ENCODE data around the gene PARD3.
"Not testable (repeated sequence)": the region's sequence is repeated elsewhere in the genome, so short reads cannot be mapped to it uniquely, and the experiment has no call there.

Gene PARD3

GRCh38 chr10:34746094-34746493 is 69.0 kb downstream of the PARD3 start:
- H3K36me3 ChIP-seq (ENCODE audit: control insufficient read depth, insufficient read depth, low read length): no peaks in the 10 kb centered on the region
- no peak for DNase-seq
- no peak overlapping the region for H3K27ac ChIP-seq (ENCODE audit: insufficient read depth, low read length, poor library complexity, severe bottlenecking)
- H3K9me3 ChIP-seq (ENCODE audit: control insufficient read depth, low read length): no peaks in the 10 kb centered on the region
- no peak overlapping the region for H3K4me3 ChIP-seq (ENCODE audit: insufficient read depth, low read depth, low read length, poor library complexity, severe bottlenecking)
- H3K27me3 ChIP-seq (replicated peaks; ENCODE audit: control insufficient read depth, insufficient read depth, low read length, poor library complexity, severe bottlenecking): no peaks in the 10 kb centered on the region
- no peaks in the 10 kb centered on the region for H3K4me1 ChIP-seq (ENCODE audit: control insufficient read depth, insufficient read depth, low read length, poor library complexity, severe bottlenecking)

GRCh38 chr10:34745244-34745643 is 69.9 kb downstream of the PARD3 start:
- no peaks in the 10 kb centered on the region for H3K9me3 ChIP-seq (ENCODE audit: control insufficient read depth, low read length)
- H3K27ac ChIP-seq (ENCODE audit: insufficient read depth, low read length, poor library complexity, severe bottlenecking): no peak overlapping the region
- no peaks in the 10 kb centered on the region for H3K27me3 ChIP-seq (replicated peaks; ENCODE audit: control insufficient read depth, insufficient read depth, low read length, poor library complexity, severe bottlenecking)
- H3K4me1 ChIP-seq (ENCODE audit: control insufficient read depth, insufficient read depth, low read length, poor library complexity, severe bottlenecking): no peaks in the 10 kb centered on the region
- no peak overlapping the region for H3K4me3 ChIP-seq (ENCODE audit: insufficient read depth, low read depth, low read length, poor library complexity, severe bottlenecking)
- DNase-seq: no peak
- H3K36me3 ChIP-seq (ENCODE audit: control insufficient read depth, insufficient read depth, low read length): no peaks in the 10 kb centered on the region

- DNase-seq: no peak
- Histone ChIP-seq H3K36me3 (ENCODE audit: control insufficient read depth, insufficient read depth, low read length) (no peaks in the 10 kb centered on the region), H3K27me3 (replicated peaks; ENCODE audit: control insufficient read depth, insufficient read depth, low read length, poor library complexity, severe bottlenecking) (no peaks in the 10 kb centered on the region), H3K4me1 (ENCODE audit: control insufficient read depth, insufficient read depth, low read length, poor library complexity, severe bottlenecking) (no peaks in the 10 kb centered on the region), H3K9me3 (ENCODE audit: control insufficient read depth, low read length) (no peaks in the 10 kb centered on the region), H3K4me3 (ENCODE audit: insufficient read depth, low read depth, low read length, poor library complexity, severe bottlenecking) (no peak overlapping the region), H3K27ac (ENCODE audit: insufficient read depth, low read length, poor library complexity, severe bottlenecking) (no peak overlapping the region)
Measured at GRCh38 chr10:34744590-34744989, 70.5 kb downstream of the PARD3 start.

GRCh38 chr10:34743814-34744213 is 71.3 kb downstream of the PARD3 start:
- no peaks in the 10 kb centered on the region for H3K36me3 ChIP-seq (ENCODE audit: control insufficient read depth, insufficient read depth, low read length)
- DNase-seq: no peak

GRCh38 chr10:34742456-34742855 is 72.6 kb downstream of the PARD3 start:
- Histone ChIP-seq H3K36me3 (ENCODE audit: control insufficient read depth, insufficient read depth, low read length) (no peaks in the 10 kb centered on the region), H3K4me3 (ENCODE audit: insufficient read depth, low read depth, low read length, poor library complexity, severe bottlenecking) (no peak overlapping the region), H3K27me3 (replicated peaks; ENCODE audit: control insufficient read depth, insufficient read depth, low read length, poor library complexity, severe bottlenecking) (no peaks in the 10 kb centered on the region), H3K9me3 (ENCODE audit: control insufficient read depth, low read length) (no peaks in the 10 kb centered on the region), H3K27ac (ENCODE audit: insufficient read depth, low read length, poor library complexity, severe bottlenecking) (no peak overlapping the region), H3K4me1 (ENCODE audit: control insufficient read depth, insufficient read depth, low read length, poor library complexity, severe bottlenecking) (no peaks in the 10 kb centered on the region)
- no peak for DNase-seq

More at GRCh38 chr10:34743814-34744213, 71.3 kb downstream of the PARD3 start:
- H3K4me3 ChIP-seq (ENCODE audit: insufficient read depth, low read depth, low read length, poor library complexity, severe bottlenecking): no peak overlapping the region
- H3K27me3 ChIP-seq (replicated peaks; ENCODE audit: control insufficient read depth, insufficient read depth, low read length, poor library complexity, severe bottlenecking): no peaks in the 10 kb centered on the region
- no peaks in the 10 kb centered on the region for H3K4me1 ChIP-seq (ENCODE audit: control insufficient read depth, insufficient read depth, low read length, poor library complexity, severe bottlenecking)
- no peak overlapping the region for H3K27ac ChIP-seq (ENCODE audit: insufficient read depth, low read length, poor library complexity, severe bottlenecking)
- H3K9me3 ChIP-seq (ENCODE audit: control insufficient read depth, low read length): no peaks in the 10 kb centered on the region

- H3K27me3 ChIP-seq (replicated peaks; ENCODE audit: control insufficient read depth, insufficient read depth, low read length, poor library complexity, severe bottlenecking); H3K4me1 ChIP-seq (ENCODE audit: control insufficient read depth, insufficient read depth, low read length, poor library complexity, severe bottlenecking); DNase-seq; H3K36me3 ChIP-seq (ENCODE audit: control insufficient read depth, insufficient read depth, low read length); H3K27ac ChIP-seq (ENCODE audit: insufficient read depth, low read length, poor library complexity, severe bottlenecking); H3K9me3 ChIP-seq (ENCODE audit: control insufficient read depth, low read length); H3K4me3 ChIP-seq (ENCODE audit: insufficient read depth, low read depth, low read length, poor library complexity, severe bottlenecking): not testable (repeated sequence)
Measured at GRCh38 chr10:34741087-34741486, 74.0 kb downstream of the PARD3 start.

- no peaks in the 10 kb centered on the region for H3K27me3 ChIP-seq (replicated peaks; ENCODE audit: control insufficient read depth, insufficient read depth, low read length, poor library complexity, severe bottlenecking)
- no peak for DNase-seq
- no peaks in the 10 kb centered on the region for H3K9me3 ChIP-seq (ENCODE audit: control insufficient read depth, low read length)
- no peak overlapping the region for H3K27ac ChIP-seq (ENCODE audit: insufficient read depth, low read length, poor library complexity, severe bottlenecking)
- H3K36me3 ChIP-seq (ENCODE audit: control insufficient read depth, insufficient read depth, low read length): no peaks in the 10 kb centered on the region
- no peaks in the 10 kb centered on the region for H3K4me1 ChIP-seq (ENCODE audit: control insufficient read depth, insufficient read depth, low read length, poor library complexity, severe bottlenecking)
- no peak overlapping the region for H3K4me3 ChIP-seq (ENCODE audit: insufficient read depth, low read depth, low read length, poor library complexity, severe bottlenecking)
Measured at GRCh38 chr10:34740321-34740720, 74.8 kb downstream of the PARD3 start.

GRCh38 chr10:34739915-34740314 is 75.2 kb downstream of the PARD3 start:
- no peak for DNase-seq
- H3K27ac ChIP-seq (ENCODE audit: insufficient read depth, low read length, poor library complexity, severe bottlenecking): no peak overlapping the region
- H3K4me1 ChIP-seq (ENCODE audit: control insufficient read depth, insufficient read depth, low read length, poor library complexity, severe bottlenecking): no peaks in the 10 kb centered on the region
- no peaks in the 10 kb centered on the region for H3K9me3 ChIP-seq (ENCODE audit: control insufficient read depth, low read length)
- no peaks in the 10 kb centered on the region for H3K36me3 ChIP-seq (ENCODE audit: control insufficient read depth, insufficient read depth, low read length)
- H3K4me3 ChIP-seq (ENCODE audit: insufficient read depth, low read depth, low read length, poor library complexity, severe bottlenecking): no peak overlapping the region
- no peaks in the 10 kb centered on the region for H3K27me3 ChIP-seq (replicated peaks; ENCODE audit: control insufficient read depth, insufficient read depth, low read length, poor library complexity, severe bottlenecking)

GRCh38 chr10:34737772-34738169 is 77.3 kb downstream of the PARD3 start:
- no peaks in the 10 kb centered on the region for H3K36me3 ChIP-seq (ENCODE audit: control insufficient read depth, insufficient read depth, low read length)
- H3K27me3 ChIP-seq (replicated peaks; ENCODE audit: control insufficient read depth, insufficient read depth, low read length, poor library complexity, severe bottlenecking): no peaks in the 10 kb centered on the region
- H3K9me3 ChIP-seq (ENCODE audit: control insufficient read depth, low read length): no peaks in the 10 kb centered on the region
- no peak for DNase-seq
- H3K4me1 ChIP-seq (ENCODE audit: control insufficient read depth, insufficient read depth, low read length, poor library complexity, severe bottlenecking): no peaks in the 10 kb centered on the region
- H3K4me3 ChIP-seq (ENCODE audit: insufficient read depth, low read depth, low read length, poor library complexity, severe bottlenecking): no peak overlapping the region
- no peak overlapping the region for H3K27ac ChIP-seq (ENCODE audit: insufficient read depth, low read length, poor library complexity, severe bottlenecking)

- H3K36me3 ChIP-seq (ENCODE audit: control insufficient read depth, insufficient read depth, low read length): no peaks in the 10 kb centered on the region
- no peak overlapping the region for H3K27ac ChIP-seq (ENCODE audit: insufficient read depth, low read length, poor library complexity, severe bottlenecking)
Measured at GRCh38 chr10:34736976-34737771, 77.9 kb downstream of the PARD3 start.

More at GRCh38 chr10:34736976-34737771, 77.9 kb downstream of the PARD3 start:
- no peaks in the 10 kb centered on the region for H3K9me3 ChIP-seq (ENCODE audit: control insufficient read depth, low read length)
- no peaks in the 10 kb centered on the region for H3K27me3 ChIP-seq (replicated peaks; ENCODE audit: control insufficient read depth, insufficient read depth, low read length, poor library complexity, severe bottlenecking)
- H3K4me3 ChIP-seq (ENCODE audit: insufficient read depth, low read depth, low read length, poor library complexity, severe bottlenecking): no peak overlapping the region
- H3K4me1 ChIP-seq (ENCODE audit: control insufficient read depth, insufficient read depth, low read length, poor library complexity, severe bottlenecking): no peaks in the 10 kb centered on the region
- DNase-seq: no peak
